GM19238 (cell line): ENCODE data around the gene DKKL1.
A peak's percentile ranks its signal among the peaks of the same experiment; 100 is the strongest.
"Not testable (repeated sequence)": the region's sequence is repeated elsewhere in the genome, so short reads cannot be mapped to it uniquely, and the experiment has no call there.

Experiments
- DNase-seq: peaks from one replicate; pipeline ENCODE4 v3.0.0; 2011; ENCODE audit warnings: low spot score; ENCODE audit not compliant: insufficient read length

DKKL1 gene

DNA sequence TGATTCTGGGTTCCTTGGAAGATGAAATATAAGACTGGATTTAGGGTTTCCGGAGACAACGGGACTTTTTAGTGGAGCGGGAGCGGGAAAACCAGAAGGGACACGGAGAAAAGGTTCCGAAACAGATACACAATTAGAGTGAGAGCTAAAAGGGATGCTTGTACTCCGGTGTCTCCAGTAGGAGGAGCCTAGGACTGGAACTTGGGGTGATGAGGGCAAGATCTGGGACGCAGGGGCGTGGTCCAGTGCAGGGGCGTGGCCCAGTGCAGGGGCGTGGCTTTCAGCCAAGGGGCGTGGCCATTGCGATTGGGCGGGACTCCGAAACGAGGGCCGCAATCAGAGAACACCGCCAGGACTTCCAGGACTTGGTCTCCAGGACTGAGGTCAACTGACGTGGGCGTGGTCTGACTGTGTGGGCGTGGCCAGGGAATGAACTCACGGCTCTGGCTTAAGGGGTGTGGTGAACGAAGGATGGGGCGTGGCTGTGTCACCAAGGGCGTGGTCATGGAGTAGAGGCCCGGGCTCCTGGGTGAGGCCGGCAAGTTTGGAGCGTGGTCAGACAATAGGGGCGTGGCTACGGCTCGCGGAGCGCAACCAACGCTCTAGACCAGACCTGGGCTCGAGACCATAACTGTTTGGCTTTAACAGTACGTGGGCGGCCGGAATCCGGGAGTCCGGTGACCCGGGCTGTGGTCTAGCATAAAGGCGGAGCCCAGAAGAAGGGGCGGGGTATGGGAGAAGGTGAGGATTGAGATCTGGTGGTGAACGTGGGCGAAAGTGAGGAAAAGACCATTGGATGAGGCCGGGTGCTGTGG lies at the start of gene DKKL1:
Gene DKKL1, plus strand, starts transcription at position 610 of the 815 bp plus-strand sequence. Its CDS starts 122 bp downstream, at position 732.
- DNase-seq: peak; percentile 68

DNA sequence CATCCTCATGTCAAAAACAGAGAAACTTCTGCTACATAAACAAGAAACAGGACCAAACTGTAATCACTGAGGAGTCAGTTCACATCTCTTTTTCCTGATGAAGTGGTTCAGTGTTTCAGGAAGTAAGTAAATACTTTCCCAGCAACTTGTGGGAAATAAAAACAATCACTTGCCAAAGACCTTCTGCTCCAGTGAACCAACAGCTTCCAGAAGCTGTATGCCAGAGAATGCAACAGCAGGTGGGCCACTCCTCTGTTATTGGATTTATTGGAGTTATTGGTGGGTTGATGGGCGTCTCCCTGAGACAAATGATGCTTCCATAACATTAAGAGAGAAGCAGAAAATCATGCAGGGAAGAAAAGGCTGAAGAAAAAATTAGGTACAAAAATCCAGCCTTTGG lies 48.6 kb upstream of the DKKL1 start:
- no peak for DNase-seq

- no peak for DNase-seq
Measured at GRCh38 chr19:49316284-49316683, 47.4 kb upstream of the DKKL1 start.

DNA sequence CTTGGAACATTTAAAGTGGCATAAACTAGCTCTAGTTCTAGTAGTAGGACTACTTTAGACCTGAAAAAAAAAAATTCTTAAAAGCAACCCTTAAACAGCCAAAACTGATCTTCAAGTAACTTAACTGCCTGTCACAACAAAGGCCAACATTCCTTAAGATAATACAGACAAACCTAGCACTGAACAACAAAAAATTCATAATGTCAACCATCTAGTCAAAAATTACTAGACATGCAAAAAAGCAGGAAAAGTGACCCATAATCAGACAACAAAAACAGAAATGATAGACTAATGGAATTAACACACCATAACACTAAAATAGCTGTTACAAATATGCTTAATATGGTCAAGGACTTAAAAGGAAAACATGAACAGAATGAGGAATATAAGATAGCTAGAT lies 45.4 kb upstream of the DKKL1 start:
- no peak for DNase-seq

GRCh38 chr19:49324801-49325576 lies 38.7 kb upstream of the DKKL1 start, which contains the start of gene SLC6A16:
SLC6A16 (minus strand) TSS chr19:49325191; CDS start chr19:49311347, 13,844 bp downstream.
- no peak for DNase-seq

DNA sequence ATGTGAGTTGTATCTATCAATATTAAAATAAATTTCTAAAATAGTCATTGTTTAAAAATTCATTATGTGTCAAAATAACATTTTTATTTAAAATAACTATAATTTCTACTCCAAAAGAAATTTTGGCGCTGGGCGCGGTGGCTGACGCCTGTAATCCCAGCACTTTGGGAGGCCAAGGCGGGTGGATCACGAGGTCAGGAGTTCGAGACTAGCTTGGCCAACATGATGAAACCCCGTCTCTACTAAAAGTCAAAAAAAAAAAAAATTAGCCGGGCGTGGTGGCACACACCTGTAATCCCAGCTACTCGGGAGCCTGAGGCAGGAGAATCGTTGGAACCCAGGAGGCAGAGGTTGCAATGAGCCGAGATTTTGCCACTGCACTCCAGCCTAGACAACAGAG lies 37.9 kb upstream of the DKKL1 start:
- not testable (repeated sequence) for DNase-seq

DNA sequence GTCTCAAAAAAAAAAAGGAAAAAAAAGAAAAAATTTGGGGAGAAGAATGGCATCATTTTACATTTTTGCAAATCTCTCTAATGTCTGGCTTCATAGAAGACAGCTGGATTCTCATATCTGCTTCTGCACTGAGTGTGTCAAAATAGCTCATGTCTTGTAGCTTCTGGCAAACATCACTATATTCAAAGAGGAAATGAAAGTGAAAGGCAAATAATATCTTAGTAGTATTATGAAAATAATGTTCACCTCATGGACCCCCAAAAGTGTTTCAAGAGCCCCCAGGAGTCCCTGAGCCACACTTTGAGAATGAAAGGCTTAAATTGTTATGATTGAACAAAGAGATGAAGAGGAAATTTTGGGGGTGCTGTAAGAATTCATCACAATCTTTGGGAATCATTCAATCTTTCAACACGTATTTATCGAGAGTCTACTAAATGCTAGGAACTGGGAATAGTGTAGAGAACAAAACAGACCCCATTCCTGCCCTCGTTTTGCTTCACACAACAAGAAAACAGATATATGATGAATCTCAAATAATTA lies 37.4 kb upstream of the DKKL1 start:
- no peak for DNase-seq

DNA sequence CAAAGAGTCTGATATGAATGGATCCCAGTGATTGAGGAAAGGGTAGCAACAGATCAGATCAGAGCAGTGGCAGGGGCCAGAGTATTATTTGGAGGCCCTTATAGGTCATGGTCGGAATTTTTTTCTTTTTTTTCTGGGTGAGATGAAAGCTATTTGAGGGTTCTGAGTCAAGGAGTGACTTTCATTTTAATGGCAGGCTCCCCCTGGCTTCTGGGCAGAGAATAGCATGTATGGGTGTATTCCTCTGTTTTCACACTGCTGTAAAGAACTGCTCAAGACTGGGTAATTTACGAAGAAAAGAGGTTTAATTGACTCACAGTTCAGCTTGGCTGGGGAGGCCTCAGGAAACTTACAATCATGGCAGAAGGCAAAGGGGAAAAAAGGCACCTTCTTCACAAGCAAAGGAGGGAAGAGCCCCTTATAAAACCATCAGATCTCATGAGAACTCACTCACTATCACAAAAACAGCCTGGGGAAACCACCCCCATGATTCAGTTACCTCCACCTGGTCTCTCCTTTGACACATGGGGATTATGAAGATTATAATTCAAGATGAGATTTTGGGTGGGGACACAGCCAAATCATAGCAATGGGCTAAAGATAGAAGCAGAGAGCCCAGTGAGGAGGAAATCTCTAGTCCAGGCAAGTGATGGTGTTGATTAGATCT lies 35.7 kb upstream of the DKKL1 start:
- no peak for DNase-seq

DNA sequence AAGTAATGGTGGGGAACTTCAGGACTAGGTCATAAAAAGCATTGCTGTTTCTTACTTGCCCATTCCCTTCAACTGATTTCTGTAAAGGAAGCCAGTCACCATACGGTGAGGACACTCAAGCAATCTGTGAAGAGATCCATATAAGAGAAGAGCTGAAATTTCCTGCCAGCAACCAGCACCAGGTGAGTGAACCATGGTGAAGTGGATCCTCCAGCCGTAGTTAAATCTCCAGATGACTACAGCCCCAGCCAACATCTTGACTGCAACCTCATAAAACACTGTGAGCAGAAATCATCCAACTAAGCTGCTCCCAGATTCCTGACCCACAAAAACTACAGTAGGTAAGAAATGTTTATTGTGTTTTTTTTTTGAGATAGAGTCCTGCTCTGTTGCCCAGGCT lies 34.9 kb upstream of the DKKL1 start:
- no peak for DNase-seq

DNA sequence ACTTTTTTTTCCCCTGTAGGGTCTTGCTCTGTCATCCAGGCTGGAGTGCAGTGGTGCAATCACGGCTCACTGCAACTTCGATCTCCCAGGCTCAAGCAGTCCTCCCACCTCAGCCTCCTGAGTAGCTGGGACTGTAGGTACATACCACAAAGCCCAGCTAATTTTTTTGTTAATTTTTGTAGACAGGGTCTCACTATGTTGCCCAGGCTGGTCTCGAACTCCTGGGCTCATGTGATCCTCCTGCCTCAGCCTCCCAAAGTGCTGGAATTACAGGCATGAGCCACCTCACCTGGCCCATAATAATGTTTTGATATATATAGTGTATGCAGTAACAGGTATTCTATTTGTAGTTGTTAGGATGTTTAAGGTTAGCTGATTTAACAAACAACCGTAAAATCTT lies 32.5 kb upstream of the DKKL1 start:
- DNase-seq: not testable (repeated sequence)

DNA sequence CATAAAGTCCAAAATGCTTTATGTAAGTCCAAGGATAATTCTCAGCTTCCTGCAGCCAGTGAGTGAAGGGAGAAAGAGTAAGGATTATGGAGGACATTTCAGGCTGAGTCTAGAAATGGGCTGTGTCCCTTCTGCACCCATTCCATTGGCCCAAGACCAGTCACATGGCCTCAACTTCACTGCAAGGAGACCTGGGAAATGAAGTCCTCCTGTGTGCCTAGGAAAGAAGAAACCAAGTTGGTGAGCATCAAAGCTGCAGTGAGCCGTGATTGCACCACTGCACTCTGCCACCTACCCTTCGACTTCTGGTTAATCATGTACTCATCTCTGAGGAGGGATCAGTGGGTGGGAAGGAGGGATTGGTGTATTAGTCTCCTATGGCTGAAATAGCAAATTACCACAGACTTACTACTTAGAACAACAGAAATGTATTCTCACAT lies 32.0 kb upstream of the DKKL1 start:
- peak; percentile 63 for DNase-seq

- not testable (repeated sequence) for DNase-seq
Measured at GRCh38 chr19:49332691-49333417, 30.8 kb upstream of the DKKL1 start.

DNA sequence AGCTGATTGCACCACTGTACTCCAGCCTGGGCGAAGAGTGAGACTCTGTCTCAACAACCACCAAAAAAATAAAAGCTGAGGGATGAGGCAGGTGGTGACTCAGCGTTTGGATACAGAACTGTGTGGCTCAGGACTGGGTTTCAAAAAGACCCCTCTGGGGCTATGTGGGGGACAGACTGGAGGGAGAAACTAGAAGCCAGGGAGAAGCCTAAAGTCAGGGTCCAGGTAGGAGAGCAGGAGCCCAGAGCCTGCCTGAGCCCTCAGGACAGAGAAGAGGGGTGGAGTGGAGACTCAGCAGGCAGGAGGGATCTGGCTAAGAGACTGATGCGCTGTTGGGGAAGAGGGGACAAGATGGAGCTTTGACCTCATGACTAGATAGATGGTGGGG lies 30.3 kb upstream of the DKKL1 start:
- no peak for DNase-seq

GRCh38 chr19:49333811-49334288 lies 29.8 kb upstream of the DKKL1 start:
- peak; percentile 67 for DNase-seq

DNA sequence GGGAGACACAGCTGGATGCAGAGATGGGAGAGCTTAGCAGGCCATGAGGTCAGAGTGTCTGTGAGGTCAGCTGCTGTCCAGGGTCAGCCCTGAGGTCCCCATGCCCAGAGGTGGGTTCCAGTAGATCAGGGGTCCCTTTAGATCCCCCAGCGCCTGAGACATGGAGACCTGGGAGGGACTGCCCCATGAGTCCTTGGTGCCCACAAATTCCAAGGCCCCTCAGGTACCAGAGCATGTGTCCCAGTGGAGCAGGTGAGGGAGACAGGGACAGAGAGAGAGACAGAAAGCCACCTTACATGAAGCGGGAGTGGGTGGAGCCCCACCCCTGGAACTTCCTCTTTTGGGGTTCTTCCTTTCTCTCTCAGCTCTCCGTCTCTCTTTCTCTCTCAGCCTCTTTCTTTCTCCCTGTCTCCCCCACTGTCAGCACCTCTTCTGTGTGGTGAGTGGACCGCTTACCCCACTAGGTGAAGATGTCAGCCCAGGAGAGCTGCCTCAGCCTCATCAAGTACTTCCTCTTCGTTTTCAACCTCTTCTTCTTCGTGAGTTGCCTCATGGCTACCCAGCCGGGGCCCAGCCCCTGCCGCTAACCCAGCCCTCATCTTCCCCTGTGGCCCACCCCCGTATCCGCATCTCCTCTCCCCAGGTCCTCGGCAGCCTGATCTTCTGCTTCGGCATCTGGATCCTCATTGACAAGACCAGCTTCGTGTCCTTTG lies 28.4 kb upstream of the DKKL1 start, which contains the start of gene CD37:
Gene CD37, plus strand, starts transcription at position 336 of the 713 bp plus-strand sequence. Its CDS starts 135 bp downstream, at position 471.
- DNase-seq: peak; percentile 68

- no peak for DNase-seq
Measured at GRCh38 chr19:49335784-49336481, 27.7 kb upstream of the DKKL1 start.

DNA sequence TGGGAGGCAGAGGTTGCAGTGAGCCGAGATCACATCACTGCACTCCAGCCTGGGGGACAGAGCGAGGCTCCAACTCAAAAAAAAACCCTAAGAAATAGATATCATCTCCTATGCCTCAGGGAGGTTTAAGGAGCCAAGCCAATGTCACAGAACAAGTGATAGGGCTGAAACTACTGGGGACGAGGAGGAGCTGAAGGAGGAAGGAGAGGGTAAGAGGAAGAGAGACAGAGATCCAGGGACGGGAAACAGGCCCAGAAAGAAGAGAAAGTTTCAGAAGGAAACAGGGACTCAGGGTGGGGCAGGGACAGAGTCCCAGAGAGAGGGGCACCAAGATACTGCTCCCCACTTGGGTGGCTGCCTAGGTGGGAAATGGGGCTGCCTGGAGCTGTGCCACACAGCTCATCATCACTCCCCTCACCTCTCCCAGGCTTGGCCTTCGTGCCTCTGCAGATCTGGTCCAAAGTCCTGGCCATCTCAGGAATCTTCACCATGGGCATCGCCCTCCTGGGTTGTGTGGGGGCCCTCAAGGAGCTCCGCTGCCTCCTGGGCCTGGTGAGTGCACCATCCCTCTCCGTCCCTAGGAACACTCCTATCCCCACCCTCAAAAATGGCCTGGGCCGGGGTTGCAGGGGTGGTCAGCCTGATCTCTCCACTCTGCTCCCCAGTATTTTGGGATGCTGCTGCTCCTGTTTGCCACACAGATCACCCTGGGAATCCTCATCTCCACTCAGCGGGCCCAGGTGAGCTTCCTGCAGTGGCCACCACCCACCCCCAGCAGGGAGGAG lies 27.0 kb upstream of the DKKL1 start:
- DNase-seq: no peak

DNA sequence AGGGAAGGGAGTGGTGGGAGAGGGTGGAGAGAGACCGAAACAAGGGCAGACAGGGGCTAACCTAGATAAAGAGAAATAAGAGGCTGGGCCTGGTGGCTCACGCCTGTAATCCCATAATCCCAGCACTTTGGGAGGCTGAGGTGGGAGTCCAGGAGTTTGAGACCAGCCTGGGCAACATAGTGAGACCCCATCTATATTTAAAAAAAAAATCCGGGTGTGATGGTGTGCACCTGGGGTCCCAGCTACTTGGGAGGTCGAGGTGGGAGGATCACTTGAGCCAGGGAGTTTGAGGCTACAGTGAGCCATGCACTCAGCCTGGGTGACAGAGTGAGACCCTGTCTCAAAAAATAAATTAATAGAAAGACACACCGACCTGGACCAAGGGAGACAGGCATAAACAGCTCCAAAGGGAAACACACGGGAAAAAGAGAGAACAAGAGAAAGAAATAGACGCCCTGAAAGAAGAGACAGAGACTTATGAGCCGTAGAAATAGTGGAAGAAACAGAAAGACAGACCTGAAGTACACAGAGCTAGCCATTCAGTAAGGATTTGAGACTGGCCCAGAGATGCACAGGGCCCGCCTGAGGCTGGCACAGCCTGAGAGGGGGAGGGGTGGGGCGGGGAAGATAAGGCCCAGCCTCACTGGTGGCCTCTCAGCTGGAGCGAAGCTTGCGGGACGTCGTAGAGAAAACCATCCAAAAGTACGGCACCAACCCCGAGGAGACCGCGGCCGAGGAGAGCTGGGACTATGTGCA lies 26.2 kb upstream of the DKKL1 start:
- no peak for DNase-seq
